HS-5 (cell line): ENCODE data around the gene TENT4A.

Experiments
- DNase-seq: peaks from one replicate; pipeline ENCODE4 v3.0.0-alpha.2; 2012; ENCODE audit warnings: low read depth

TENT4A gene

DNA sequence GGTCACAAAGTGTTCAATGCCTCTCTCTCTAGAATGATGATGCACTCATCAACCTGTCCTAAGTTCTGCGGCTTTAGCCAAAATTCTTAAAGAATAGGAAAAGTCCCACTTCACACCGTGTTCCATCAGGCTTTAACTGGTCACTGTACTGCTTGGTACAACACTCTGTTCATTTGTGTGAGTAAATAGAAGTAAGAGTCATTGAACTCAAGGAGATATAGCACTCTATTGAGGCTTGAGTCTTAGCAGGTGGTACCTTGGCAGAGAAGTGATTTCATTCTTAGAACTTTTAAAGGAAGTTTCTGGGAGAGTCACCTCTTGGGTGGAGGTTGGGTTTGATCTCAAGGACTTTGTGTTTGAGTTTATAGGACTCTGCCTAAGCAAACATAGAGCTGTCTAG, 92.6 kb downstream of the TENT4A start:
- DNase-seq = no peak
